GM19455 (cell line): ENCODE results near the gene QSER1.
A peak's percentile ranks its signal among the peaks of the same experiment; 100 is the strongest.
"Not testable (repeated sequence)": the region's sequence is repeated elsewhere in the genome, so short reads cannot be mapped to it uniquely, and the experiment has no call there.

ENCODE experiments used
- ATAC-seq: cut with Tn5 transposase; IDR thresholded peaks from one replicate; pipeline ENCODE4 v1.9.1; 2021; ENCODE audit not compliant: unreplicated experiment

Gene QSER1

DNA sequence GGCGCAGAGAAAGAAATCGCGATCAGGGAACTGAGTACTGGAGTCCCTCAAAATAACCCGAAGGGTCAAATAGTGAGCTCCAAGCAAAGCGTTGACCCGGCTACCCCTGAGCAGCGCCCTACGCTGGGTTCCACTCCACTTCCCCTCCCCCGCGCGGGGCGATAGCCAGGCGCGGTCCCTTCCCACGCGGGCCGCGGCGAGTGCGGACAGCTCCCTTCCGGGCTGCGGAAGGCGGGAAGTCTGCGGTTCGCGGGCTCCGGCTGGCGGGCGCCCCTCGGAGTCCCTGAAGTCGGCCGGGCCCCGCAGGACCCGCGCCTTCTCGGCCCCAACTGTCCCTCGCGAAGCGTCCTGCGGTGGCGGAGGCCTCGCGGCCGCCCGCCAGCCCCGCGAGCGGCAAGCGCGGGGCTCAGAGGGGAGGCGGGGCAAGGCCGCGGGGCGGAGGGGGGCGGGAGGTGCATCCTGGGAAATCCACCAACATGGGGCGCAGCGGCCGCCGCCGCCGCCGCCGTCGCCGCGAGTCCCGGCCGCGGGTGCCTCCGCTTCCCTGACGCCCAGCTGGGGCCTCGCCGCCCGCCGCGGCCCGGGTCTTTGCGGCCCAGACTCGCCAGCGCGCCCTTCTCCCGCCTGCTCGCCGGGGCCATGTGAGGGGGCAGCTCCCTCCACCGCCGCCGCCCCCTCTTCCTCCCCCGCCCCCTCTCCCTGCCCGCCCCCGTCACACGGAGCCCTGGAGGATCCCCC lies at the start of gene QSER1:
Gene QSER1 (plus strand): TSS at position 457 of the 738 bp plus-strand sequence. CDS start 315 bp downstream, outside the sequence.
- peak; percentile 75 for ATAC-seq

DNA sequence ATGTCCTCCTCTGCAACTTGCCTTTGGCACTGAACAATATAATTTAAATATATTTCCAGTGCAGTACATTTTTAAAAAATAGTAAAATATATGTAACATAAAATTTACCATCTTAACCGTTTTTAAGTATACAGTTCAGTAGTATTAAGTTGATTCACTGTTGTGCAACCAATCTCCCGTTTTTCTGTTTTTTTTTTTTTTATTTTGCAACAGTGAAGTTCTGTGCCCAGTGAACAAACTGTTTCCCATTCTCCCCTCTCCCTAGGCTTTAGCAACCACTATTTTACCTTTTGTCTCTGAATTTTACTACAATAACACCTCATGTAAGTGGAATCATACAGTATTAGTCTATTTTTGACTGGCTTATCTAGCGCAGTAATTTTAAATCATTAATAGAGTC lies 49.1 kb upstream of the QSER1 start:
- no peak for ATAC-seq

DNA sequence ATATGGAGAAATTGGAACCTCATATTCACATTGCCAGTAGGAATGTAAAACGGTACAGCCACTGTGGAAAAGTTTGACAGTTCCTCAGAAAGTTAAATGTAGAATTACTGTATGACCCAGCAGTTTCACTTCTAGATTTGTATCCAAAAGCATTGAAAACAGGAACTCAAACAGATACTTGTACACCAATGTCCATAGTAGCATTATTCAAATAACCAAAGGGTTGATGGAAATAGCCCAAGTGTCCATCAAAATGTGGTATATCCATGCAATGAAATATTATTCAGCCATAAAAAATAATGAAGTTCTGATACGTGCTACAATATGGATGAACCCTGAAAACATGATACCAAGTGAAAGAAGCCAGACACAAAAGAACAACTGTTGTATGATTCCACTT lies 45.1 kb upstream of the QSER1 start:
- ATAC-seq: no peak

DNA sequence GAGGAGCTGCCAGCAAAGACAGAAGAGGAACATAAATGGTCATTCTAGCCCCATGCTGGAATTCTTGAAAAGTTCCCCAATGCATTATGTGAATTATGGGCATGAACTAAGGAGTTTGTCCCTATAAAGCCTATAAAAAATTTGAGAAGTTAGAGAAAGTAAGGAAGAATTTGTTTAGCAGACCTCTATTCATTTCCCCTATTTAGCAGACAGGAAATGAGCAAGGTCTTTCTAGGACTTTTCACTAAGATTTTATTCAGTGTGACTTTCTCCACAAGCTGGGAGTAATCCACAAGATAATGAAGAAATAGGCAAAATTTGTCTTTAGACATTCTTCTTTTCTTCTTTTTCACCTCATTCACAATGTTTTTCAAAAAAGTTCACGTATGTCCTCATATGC lies 42.9 kb upstream of the QSER1 start:
- ATAC-seq: no peak

DNA sequence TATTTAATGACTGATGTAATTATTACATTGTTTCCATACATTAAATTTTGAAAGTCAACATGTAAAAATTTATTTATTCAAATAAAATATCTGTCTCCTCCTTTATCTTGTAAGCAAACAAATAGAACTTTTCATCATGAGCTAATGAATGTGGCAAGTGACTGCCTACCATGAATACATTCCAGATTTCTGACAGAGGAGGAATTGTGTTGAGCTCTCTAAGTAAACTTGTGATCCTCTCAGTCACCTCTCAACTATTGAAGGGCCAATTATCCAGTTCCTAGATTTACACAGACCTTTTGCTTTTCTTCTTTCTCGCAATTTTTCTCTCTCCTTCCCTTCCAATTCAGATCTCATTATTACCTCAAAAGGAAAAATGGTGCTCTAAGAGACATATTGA lies 41.4 kb upstream of the QSER1 start:
- no peak for ATAC-seq

DNA sequence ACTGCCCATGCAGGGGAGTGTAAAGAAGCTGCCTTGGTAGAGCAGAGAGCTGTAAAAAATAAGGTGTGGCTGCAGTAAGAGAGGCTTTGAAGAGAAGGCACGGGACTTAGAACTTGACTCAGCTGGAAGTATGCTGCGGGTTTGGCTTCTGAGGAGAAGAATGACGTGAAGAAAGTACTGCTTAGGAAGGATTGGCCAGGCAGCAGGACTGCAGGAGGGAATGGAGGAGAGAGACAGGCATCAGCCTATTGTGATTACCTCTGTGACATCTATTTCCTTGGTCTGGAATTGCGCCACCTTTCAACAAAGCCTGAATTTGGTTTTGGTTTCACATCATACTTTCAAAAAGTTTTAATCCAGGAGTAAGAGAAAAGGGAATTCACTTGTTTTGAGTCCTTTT lies 40.4 kb upstream of the QSER1 start:
- no peak for ATAC-seq

DNA sequence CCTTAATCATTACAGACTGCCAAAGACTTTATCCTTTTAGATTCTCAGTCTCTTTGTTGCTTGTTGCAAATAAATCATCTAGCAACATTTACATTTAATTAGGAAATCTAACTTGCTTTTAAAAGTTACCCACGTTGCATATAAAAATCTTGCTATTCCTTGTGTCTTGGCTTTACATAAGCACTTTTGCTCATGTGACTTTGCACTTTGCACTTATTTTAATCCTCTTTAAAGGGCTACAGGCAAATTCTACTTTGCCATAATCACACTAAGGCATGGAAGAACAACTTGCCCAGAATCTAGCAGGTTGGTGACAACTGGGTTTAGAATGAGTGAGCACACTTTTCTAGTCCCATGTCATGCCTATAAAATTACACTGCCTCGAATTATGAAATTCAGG lies 37.0 kb upstream of the QSER1 start:
- ATAC-seq: no peak

DNA sequence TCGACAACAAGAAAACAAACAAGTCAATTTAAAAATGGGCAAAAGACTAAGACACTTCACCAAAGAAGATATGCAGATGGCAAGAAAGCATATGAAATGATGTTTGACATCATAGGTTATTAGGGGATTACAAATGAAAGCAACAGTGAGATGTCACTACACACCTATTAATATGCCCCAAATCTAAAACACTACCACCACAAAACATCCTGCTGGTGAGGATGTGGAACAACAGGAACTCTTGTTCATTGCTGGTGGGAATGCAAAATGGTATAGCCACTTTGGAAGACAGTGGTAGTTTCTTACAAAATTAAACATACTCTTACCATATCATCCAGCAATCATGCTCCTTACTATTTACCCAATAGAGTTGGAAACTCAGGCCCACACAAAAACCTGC lies 33.9 kb upstream of the QSER1 start:
- ATAC-seq: no peak

DNA sequence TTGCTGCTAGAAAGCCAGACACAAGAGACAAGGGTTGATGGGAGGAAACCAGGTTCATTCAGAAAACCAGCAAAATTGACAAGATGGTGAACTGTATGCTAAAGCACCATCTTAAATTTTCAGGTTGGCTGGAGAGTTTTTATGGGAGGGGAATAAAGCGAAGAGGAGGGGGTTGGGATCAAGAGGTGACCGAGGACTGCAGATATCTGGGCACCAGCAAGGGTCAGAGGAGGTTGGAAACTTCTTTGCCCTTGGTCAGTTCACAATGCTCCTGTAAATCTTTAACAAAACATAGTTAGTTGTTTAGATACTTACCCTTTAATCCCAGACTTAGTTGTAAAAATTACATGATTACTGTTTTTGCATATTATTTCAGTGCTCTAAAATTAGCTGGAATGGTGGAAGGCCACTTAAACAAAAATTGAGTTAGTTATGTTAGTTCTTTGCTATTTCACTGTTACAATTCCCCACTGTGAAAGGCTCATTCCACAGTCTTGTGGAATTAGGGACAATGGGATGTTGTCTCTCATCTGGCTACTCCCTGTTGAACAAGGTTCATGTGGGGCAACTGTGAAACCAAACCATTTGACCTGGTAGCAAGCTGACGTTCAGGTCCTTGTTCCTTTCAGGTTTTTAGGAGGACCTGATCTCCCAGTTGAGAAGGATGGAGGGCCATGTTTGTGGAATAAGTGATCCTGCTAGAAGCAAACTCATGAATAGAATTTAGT lies 30.6 kb upstream of the QSER1 start:
- ATAC-seq: no peak

DNA sequence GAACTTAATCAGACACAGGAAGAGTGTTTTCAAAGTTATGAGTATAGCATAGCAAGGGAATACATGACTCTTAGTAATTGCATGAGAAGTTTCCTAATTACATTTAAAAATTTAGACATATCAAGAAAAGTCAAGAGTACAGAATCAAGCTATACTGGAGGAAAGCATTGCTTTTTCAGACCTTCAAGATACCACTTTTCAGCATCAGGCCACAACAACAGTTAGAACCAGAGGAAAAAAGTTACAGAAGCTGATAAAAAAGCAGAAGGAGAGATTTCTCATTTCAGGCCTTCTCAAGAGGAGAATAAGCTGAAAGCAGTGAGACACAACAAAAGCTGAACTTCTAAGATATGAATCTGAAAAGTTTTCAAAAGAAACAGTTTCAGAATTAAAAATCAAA lies 28.1 kb upstream of the QSER1 start:
- ATAC-seq: no peak

DNA sequence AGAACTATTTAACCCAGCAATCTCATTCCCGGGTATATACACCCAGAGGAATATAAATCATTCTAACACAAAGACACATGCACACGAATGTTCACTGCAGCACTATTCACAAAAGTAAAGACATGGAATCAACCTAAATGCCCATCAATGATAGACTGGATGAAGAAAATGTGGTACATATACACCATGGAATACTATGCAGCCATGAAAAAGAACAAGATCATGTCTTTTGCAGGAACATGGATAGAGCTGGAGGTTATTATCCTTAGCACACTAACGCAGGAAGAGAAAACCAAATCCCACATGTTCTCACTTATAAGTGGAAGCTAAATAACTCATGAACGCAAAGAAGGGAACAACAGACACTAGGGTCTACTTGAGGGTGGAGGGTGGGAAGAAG lies 23.9 kb upstream of the QSER1 start:
- not testable (repeated sequence) for ATAC-seq

DNA sequence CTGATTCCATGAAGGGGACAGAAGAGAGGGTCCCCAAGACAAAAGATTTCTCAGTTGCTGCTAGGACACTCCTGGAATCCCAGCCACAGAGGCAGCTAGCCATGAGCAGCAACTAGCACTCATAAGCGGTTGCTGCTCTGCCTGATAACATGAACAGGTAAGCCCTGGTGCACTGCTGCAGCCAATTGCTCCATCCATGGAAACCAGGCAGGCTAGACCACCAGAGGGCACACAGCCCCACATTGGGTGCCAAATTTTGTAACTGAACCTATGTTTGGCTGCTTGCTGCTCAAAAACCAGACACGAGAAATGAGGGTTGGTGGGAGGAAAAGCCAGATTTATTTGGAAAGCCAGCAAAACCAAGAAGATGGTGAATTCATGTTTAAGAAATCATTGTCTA lies 21.9 kb upstream of the QSER1 start:
- no peak for ATAC-seq

DNA sequence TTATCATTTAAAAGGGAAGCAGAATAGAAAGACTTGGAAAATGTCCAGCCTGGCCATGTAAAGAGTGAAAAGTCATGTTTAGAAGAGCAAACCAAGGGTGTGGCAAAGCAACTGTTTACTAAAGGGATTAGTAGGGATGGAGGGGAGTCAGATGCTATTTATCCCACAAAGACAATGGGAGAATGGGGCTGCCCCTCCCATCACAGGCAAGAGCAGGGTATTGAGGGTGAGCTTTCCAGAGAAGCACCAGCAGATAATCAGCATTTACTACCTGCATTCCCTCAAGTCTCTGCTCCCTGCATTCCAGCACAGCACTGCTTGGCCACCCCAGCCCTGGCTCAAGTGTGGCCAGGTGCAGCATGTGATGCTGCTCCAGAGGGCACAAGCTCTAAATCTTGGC lies 18.5 kb upstream of the QSER1 start:
- no peak for ATAC-seq

DNA sequence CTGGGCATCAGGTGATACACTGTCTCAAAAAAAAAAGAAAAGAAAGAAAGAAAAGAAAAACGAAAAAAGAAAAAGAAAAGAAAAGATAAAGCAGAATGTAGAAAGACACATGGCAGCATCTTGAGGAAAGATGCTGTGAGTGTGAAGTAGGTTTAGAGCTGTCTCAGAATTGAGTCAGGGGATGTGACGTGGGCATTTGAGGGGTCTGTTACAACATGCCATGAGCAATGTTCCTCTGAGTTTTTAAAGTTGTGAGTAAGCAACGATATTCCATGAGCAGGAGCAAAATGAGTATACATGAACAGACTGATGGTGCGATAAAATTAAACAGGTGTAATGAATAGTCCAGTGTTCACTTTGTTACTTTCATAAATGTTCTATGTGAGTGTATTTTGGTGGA lies 11.3 kb upstream of the QSER1 start:
- ATAC-seq: no peak

DNA sequence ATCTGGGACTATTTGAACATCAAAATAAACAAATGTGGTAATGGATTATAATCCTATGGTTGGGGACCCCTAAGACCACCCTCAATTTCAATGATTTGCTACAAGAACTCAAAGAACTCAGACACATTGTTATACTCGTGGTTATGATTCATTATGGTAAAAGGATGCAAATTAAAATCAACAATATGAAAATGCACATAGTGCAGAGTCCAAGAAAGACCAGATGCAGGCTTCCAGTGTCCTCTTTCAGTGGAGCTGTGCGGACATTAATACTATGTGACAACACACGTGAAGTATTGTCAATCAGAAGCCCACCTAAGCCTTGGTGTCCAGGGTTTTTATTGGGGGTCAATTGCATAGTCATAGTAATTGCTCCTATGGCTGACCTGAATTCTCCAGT lies 9.2 kb upstream of the QSER1 start:
- ATAC-seq: no peak

DNA sequence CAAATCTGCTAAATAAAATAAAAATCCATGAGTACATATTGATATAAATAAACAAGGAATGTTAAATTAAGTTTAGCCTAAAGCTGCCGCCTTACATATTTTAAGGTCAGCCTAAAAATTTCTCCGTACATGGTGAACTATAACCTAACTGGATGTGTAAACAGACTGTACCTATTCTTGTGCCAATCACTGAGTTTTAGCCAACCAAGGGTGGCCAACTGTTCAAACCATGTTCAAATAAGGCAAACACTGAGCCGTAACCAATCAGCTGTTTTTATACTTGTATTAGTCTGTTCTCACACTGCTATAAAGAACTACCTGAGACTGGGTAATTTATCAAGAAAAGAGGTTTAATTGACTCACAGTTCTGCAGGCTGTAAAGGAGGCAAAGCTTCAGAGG lies 8.6 kb upstream of the QSER1 start:
- no peak for ATAC-seq

DNA sequence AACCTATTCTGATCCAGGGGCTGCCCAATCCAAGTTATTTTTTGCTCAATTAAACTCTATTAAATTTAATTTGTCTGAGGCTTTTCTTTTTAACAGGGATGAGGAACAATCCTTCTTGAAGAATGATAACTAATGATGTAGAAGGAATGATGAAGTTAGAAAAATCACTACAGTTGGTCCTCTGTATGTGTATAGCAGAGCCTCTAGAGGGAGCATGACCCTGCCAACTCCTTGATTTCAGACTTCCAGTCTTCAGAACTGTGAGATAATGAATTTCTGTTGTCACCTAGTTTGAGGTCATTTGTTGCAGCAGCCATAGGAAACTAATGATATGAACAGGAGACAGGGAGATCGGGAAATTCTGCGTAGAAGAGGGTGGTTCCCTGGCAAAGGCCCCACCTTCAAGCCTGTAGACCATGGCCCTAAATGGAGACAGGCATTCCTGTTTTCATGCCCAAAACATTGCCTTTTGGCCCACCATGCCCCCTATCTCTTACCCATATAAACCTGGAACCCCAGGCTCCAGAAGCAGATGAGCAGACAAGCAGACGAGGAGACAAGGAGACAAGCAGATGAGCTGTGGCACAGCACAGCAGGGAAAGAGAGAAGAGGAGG lies 7.7 kb upstream of the QSER1 start:
- ATAC-seq: peak; percentile 53

DNA sequence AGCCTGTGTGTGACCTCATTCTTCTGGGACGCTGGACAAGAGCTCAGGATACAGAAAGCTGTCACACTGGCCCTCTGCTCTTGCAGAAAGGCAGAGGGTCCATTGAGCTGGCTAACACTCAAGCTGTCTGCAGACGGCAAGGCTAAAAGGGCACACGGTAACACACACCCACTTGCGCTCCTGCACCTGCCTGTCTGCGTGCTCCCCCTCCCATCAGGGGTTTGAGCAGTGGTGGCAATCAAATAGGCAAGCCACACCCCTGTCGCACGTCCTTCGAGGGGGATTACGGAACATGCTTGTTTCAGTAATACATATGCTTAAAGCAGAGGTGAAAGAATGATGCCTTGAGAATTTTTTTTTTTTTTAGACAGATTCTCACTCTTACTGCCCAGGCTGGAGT lies 7.1 kb upstream of the QSER1 start:
- no peak for ATAC-seq

DNA sequence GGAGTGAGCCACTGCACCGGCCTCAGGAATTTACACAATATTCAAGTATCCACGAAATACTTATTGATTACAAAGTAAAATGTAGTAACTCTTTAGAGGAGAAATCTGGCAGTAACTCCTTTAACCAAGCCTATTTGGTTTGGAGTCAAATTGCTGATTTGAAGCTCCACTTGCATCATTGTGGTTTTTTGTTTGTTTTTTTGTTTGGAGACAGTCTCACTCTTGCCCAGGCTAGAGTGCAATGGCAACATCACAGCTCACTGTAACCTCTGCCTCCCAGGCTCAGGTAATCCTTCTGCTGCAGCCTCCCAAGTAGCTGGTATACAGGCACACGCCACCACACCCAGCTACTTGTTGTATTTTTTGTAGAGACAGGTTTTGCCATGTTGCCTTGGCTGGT lies 6.4 kb upstream of the QSER1 start:
- ATAC-seq: no peak

DNA sequence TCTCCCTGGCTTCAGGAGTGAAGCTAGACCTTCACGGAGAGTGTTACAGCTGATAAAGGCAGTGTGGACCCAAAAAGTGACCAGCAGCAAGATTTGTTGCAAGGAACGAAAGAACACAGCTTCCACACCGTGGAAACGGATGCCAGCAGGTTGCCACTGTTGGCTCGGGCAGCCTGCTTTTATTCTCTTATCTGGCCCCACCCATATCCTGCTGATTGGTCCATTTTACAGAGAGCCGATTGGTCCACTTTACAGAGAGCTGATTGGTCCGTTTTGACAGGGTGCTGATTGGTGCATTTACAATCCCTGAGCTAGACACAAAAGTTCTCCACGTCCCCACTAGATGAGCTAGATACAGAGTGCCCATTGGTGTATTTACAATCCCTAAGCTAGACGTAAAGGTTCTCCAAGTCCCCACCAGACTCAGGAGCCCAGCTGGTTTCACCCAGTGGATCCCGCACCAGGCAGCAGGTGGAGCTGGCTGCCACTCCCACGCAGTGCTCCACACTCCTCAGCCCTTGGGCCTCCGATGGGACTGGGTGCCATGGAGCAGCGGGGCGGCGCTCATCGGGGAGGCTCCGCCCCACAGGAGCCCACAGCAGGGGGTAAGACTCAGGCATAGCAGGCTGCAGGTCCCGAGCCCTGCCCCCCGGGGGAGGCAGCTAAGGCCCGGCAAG lies 4.8 kb upstream of the QSER1 start:
- not testable (repeated sequence) for ATAC-seq

DNA sequence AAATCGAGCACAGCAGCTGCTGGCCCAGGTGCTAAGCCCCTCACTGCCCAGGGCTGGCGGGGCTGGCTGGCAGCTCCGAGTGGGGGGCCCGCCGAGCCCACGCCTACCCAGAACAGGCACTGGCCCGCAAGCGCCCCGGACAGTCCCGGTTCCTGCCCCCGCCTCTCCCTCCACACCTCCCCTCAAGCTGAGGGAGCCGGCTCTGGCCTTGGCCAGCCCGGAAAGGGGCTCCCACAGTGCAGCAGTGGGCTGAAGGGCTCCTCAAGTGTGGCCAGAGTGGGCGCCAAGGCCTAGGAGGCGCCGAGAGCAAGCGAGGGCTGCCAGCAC lies 4.3 kb upstream of the QSER1 start:
- not testable (repeated sequence) for ATAC-seq

DNA sequence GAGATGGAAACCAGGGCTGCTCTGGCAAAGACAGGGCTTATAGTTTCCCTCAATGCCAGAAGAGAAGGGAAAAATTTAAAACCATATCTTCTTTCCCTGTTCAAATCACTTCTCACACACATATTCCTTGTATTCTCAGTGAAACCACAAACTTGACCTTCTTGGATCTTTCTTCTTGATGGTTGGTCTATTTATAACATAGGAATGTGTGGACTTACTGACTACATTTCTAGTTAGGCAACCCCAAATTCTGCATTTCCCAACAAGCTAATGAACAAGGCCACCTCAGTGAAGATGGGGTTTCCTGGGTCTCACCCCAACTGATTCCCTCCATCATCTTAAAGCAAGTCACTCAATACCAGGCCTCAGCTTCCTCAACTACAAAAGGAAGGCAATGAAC lies 3.8 kb upstream of the QSER1 start:
- no peak for ATAC-seq
